SK-N-SH (cell line): ENCODE measurements around the gene CENPN. TPM values are rescaled to one million over a fixed set of nuclear protein-coding genes. Genes with fewer than 3 reads are reported as not detected.

Experiments used
- CTCF ChIA-PET: fragments of 300-600, 350-600 bp; formaldehyde crosslinking; extraction: SDS; loops from one replicate; lab custom pipeline; 2021; lab: Yijun Ruan, JAX
- POLR2A ChIA-PET: fragments of 350-600 bp; sonication (Branson Sonifier 250); formaldehyde crosslinking; extraction: SDS; loops from one replicate; lab custom pipeline; 2020; ENCODE audit warnings: antibody characterized with exemption, inconsistent platforms; lab: Yijun Ruan, JAX
- DNase-seq: peaks from one replicate; pipeline ENCODE4 v3.0.0; 2012
- H2AFZ ChIP-seq: fragments of 200-600 bp; sonication (generic); 2 replicates; pipeline ENCODE4 v1.8.1; 2016; ENCODE audit warnings: antibody characterized with exemption, mild to moderate bottlenecking, low read depth
- H3F3A ChIP-seq: fragments of 200-600 bp; sonication (generic); replicated peaks from 2 replicates; pipeline ENCODE3; 2016; ENCODE audit warnings: antibody characterized with exemption, mild to moderate bottlenecking; ENCODE audit not compliant: insufficient read depth
- H3K27ac ChIP-seq, 2 experiments: fragments of 200-500 bp in 1 of 2; fragments of 200-600 bp in 1 of 2; sonication (Bioruptor generic) in 1 of 2; sonication (generic), shearing (Covaris generic) in 1 of 2; 2 replicates each; pipeline versions ENCODE4 v1.5.1 to v1.6.1; 2014 to 2016; ENCODE audit warnings: low read depth in 2 of 2, inconsistent platforms in 1 of 2, low read length in 1 of 2, mild to moderate bottlenecking in 1 of 2, mixed read lengths in 1 of 2
- H3K27me3 ChIP-seq: fragments of 200-600 bp; sonication (generic), shearing (Covaris generic); 2 replicates; pipeline ENCODE4 v1.6.1; 2016; ENCODE audit warnings: mixed run types; ENCODE audit not compliant: insufficient read depth
- H3K36me3 ChIP-seq, 2 experiments: fragments of 200-500 bp in 1 of 2; fragments of 200-600 bp in 1 of 2; sonication (Bioruptor generic) in 1 of 2; sonication (generic) in 1 of 2; replicated peaks in 1 of 2; 2 replicates each; pipeline versions ENCODE3 to v1.5.1; 2014 to 2016; ENCODE audit warnings: low read length in 1 of 2, mild to moderate bottlenecking in 1 of 2; ENCODE audit not compliant: insufficient read depth in 2 of 2, control insufficient read depth in 1 of 2
- H3K4me1 ChIP-seq, 2 experiments: fragments of 200-500 bp in 1 of 2; fragments of 200-600 bp in 1 of 2; sonication (Bioruptor generic) in 1 of 2; sonication (generic), shearing (Covaris generic) in 1 of 2; 2 replicates each; pipeline versions ENCODE4 v1.5.1 to v1.6.1; 2014 to 2016; ENCODE audit warnings: low read depth in 1 of 2, low read length in 1 of 2, mixed run types in 1 of 2; ENCODE audit not compliant: insufficient read depth in 2 of 2, control insufficient read depth in 1 of 2
- H3K4me2 ChIP-seq: fragments of 200-600 bp; sonication (generic), shearing (Covaris generic); 2 replicates; pipeline ENCODE4 v1.6.1; 2017; ENCODE audit warnings: mixed run types
- H3K4me3 ChIP-seq, 2 experiments: fragments of 200-500 bp in 1 of 2; fragments of 200-600 bp in 1 of 2; sonication (Bioruptor generic) in 1 of 2; sonication (generic), shearing (Covaris generic) in 1 of 2; 2 replicates each; pipeline versions ENCODE4 v1.5.1 to v1.8.1; 2014 to 2016; ENCODE audit warnings: low read depth in 2 of 2, inconsistent platforms in 1 of 2, low read length in 1 of 2, mild to moderate bottlenecking in 1 of 2, mixed read lengths in 1 of 2, moderate library complexity in 1 of 2
- H3K79me2 ChIP-seq: fragments of 200-600 bp; sonication (generic); 2 replicates; pipeline ENCODE4 v1.8.1; 2017; ENCODE audit warnings: mild to moderate bottlenecking; ENCODE audit not compliant: insufficient read depth
- H3K9ac ChIP-seq: fragments of 200-600 bp; sonication (generic); 2 replicates; pipeline ENCODE4 v1.6.1; 2017; ENCODE audit warnings: mixed run types
- H3K9me2 ChIP-seq: fragments of 200-600 bp; sonication (generic); 2 replicates; pipeline ENCODE4 v1.6.1; 2017; ENCODE audit warnings: mixed run types
- H3K9me3 ChIP-seq: fragments of 200-600 bp; sonication (generic); 2 replicates; pipeline ENCODE4 v1.6.1; 2017; ENCODE audit warnings: mixed run types, mild to moderate bottlenecking, moderate library complexity
- H4K20me1 ChIP-seq: fragments of 200-600 bp; sonication (generic); 2 replicates; pipeline ENCODE4 v1.6.1; 2017; ENCODE audit warnings: mild to moderate bottlenecking, mixed run types; ENCODE audit not compliant: insufficient read depth
- GATA2 ChIP-seq: sonication (generic); formaldehyde crosslinking; IDR thresholded peaks from 2 replicates; pipeline ENCODE4 v1.5.0; 2020; ENCODE audit warnings: mild to moderate bottlenecking, missing genetic modification reagents
- NRF1 ChIP-seq: IDR thresholded peaks from 2 replicates; pipeline ENCODE4 v1.6.1; 2012; ENCODE audit warnings: low read depth, mild to moderate bottlenecking, low read length
- POLR2AphosphoS5 ChIP-seq: IDR thresholded peaks from 2 replicates; pipeline ENCODE4 v1.6.1; 2012; ENCODE audit warnings: low read depth, low read length
- RCOR1 ChIP-seq: fragments of 150-350 bp; IDR thresholded peaks from 2 replicates; pipeline ENCODE4 v1.6.1; 2017; ENCODE audit warnings: antibody characterized with exemption, low read length
- SIN3A ChIP-seq: IDR thresholded peaks from 2 replicates; pipeline ENCODE4 v1.6.1; 2012; ENCODE audit warnings: low read depth, mild to moderate bottlenecking, low read length, moderate library complexity, borderline replicate concordance
- TCF12 ChIP-seq: IDR thresholded peaks from 2 replicates; pipeline ENCODE4 v1.4.0; 2012
- TEAD4 ChIP-seq: IDR thresholded peaks from 2 replicates; pipeline ENCODE4 v1.4.0; 2012; ENCODE audit warnings: mild to moderate bottlenecking, borderline replicate concordance; ENCODE audit not compliant: insufficient read depth
- YY1 ChIP-seq: IDR thresholded peaks from 2 replicates; pipeline ENCODE4 v1.4.0; 2012; ENCODE audit warnings: low read depth, mild to moderate bottlenecking
- WGBS: methylation state at CpG from one replicate; pipeline ENCODE4 v1.1.6; 2017; ENCODE audit warnings: low lambda C conversion rate; 5-methylcytosine and 5-hydroxymethylcytosine counted together
- polyA plus RNA-seq, 3 experiments: library from polyadenylated mRNA; depleted of rRNA; stranded (reverse); fragments of >200 nt; gene quantifications; 2 replicates each; pipeline ENCODE4 v1.2.3, GENCODE V29; 2012
- TF ChIP-seq, protein P1 (sequence below): IDR thresholded peaks from 2 replicates; pipeline ENCODE4 v1.4.0; 2012; ENCODE audit warnings: low read depth, borderline replicate concordance

CENPN gene
- polyA plus RNA-seq, 1 of the 3 experiments (the other 2 are of a cell fraction), result 35.3 TPM

DNA sequence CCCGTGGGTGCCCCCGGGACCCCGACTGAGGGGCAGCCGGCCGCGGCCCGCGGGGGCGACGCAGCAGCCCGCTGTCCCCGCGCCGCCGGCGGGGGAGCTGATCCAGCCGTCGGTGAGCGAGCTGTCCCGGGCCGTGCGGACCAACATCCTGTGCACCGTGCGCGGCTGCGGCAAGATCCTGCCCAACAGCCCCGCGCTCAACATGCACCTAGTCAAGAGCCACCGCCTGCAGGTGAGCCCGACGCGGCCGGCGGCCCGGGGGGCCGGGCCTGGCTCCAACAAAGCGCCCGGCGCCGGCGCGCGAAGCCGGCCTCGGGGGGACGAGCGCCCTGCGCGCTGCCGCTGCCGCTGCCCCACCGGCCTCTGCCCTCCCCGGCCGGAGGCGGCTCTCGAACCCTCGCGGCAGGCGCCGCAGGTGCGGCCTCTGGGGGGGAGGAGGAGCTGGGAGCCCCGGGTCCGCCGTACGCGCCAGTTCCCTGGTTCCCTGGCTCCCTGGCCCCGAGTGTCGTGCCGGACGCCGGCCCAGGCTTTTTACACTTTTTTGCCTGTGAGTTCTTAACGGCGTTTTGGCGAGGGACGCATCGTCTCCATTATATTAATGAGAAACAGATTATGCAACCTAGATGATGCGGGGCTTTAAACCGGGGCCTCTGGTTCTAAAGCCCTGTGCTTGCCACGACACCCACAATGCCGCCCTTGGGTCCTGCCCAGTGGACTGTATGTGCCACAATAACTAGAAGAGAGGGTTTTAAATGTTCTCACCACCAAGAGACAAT is 29.1 kb downstream of the CENPN start:
- TF ChIP-seq NRF1 (no peak), SIN3A (no peak), TCF12 (no peak), GATA2 (CRISPR knock-in tag) (no peak), POLR2AphosphoS5 (no peak), TEAD4 (no peak)
- TF ChIP-seq, protein P1, sequence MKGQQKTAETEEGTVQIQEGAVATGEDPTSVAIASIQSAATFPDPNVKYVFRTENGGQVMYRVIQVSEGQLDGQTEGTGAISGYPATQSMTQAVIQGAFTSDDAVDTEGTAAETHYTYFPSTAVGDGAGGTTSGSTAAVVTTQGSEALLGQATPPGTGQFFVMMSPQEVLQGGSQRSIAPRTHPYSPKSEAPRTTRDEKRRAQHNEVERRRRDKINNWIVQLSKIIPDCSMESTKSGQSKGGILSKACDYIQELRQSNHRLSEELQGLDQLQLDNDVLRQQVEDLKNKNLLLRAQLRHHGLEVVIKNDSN, result no peak
- TF ChIP-seq, all 33 proteins: peak for 0
- DNase-seq, result peak; percentile 80

DNA sequence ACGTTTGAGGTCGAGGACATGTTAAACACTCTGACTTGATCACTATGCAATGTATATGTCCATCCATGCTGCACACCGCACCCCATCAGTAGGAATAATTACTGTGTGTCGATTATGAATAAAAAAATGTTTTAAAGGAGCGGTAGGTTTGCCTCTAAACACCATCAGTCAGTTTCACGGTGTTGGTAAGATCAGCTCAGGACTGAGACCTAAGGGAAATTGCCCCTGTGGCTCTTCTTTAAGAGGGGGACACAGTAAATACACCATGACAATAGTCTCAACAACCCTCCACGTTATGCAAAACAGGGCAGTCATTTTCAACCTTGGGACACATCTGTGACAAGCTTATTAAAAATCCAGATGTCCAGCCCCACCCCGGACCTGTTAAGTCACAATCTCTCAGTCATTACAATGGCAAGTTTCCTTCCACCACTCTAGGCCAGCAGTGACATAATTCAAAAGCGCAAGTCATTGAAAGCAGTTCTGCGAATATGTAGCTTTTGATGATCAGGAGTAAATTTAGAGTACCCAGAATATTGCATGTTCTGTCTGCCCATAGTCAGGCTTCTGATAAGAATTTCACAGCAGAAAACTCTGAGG is 29.8 kb downstream of the CENPN start:
- DNase-seq, result peak; percentile 25
- Histone ChIP-seq H2AFZ (peak overlapping the region; percentile 44; the same call in 1 of the 2 replicates), H3K36me3 (peaks cover 0 to 25% of the 10 kb centered on the region in 2 experiments), H3K9me3 (no peaks in the 10 kb centered on the region), H3F3A (no peaks in the 10 kb centered on the region), H3K4me2 (peak overlapping the region; percentile 89), H3K27ac (peak overlapping the region in 1 of 2 experiments; percentile 65; a peak in 2 of 4 replicates), H3K27me3 (no peaks in the 10 kb centered on the region), H3K79me2 (peaks cover 50% of the 10 kb centered on the region), H4K20me1 (peaks cover 9% of the 10 kb centered on the region; the same call in 1 of the 2 replicates), H3K4me1 (peaks cover 0 to 13% of the 10 kb centered on the region in 2 experiments; a peak in 2 of 4 replicates), H3K4me3 (peak overlapping the region; percentile 67 to 86), H3K9ac (peak overlapping the region; percentile 57), H3K9me2 (no peaks in the 10 kb centered on the region)
- CTCF ChIA-PET, result interaction anchor here (0.6 to 3.1 kb wide), 11 partner anchors 8 to 701 kb away, joined by 3 to 21 read pairs (median 6); partner anchors contain the start of genes CENPN and CMC2
- TF ChIP-seq RCOR1 (no peak), YY1 (no peak)
- POLR2A ChIA-PET, result interaction anchor here (1.1 kb wide), 1 partner anchor 30 kb away, joined by 3 read pairs; the partner anchor contains the start of gene CENPN
- 24% methylated on average over 10 of the region's 10 CpGs for WGBS

More for the DNA sequence above, 29.1 kb downstream of the CENPN start:
- Histone ChIP-seq H3F3A (no peaks in the 10 kb centered on the region), H3K4me3 (peak overlapping the region; percentile 67 to 86), H3K27me3 (no peaks in the 10 kb centered on the region), H3K36me3 (peaks cover 0 to 18% of the 10 kb centered on the region in 2 experiments), H2AFZ (peak overlapping the region; percentile 66), H3K9ac (peak overlapping the region; percentile 57), H3K9me3 (no peaks in the 10 kb centered on the region), H3K79me2 (peaks cover 50% of the 10 kb centered on the region), H3K4me1 (peaks cover 0 to 13% of the 10 kb centered on the region in 2 experiments; a peak in 2 of 4 replicates), H3K4me2 (peak overlapping the region; percentile 89), H3K9me2 (no peaks in the 10 kb centered on the region), H3K27ac (peak overlapping the region in 1 of 2 experiments; percentile 65; a peak in 2 of 4 replicates), H4K20me1 (peaks cover 9% of the 10 kb centered on the region; the same call in 1 of the 2 replicates)
- 2% methylated on average over 19 of the region's 80 CpGs for WGBS
- ChIA-PET CTCF (interaction anchor here (0.6 to 3.1 kb wide), 36 partner anchors 8 to 1914 kb away, joined by 3 to 22 read pairs (median 4); partner anchors contain the start of genes CENPN and CMC2), POLR2A (interaction anchor here (0.9 to 1.2 kb wide), 4 partner anchors 29 to 365 kb away, joined by 3 to 5 read pairs (median 3); partner anchors contain the start of genes C16orf46, CENPN and CMC2)
